Measurements from ENCODE around the gene SAP30L.
A peak's percentile ranks its signal among the peaks of the same experiment; 100 is the strongest.

SAP30L gene

DNA sequence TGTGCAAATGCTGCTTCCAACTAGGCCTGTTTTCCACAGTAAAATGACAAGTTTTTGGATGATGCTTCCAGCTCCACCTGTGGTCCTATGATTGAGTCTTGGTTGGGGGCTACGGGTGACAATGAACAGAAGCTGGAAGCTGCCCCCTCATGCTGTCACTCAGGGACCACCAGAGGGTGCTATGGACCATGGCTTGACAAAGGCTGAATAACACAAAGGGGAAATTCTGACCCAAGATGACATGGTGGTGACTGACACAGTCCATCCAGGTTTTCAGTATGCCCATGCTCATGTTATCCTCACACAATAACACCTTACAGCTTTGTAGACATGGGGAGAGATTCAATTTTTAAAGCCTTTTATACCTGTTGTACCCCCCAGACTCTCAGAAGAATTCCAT lies 23.9 kb upstream of the SAP30L start:
- DNase-seq: peak; percentile 13

DNA sequence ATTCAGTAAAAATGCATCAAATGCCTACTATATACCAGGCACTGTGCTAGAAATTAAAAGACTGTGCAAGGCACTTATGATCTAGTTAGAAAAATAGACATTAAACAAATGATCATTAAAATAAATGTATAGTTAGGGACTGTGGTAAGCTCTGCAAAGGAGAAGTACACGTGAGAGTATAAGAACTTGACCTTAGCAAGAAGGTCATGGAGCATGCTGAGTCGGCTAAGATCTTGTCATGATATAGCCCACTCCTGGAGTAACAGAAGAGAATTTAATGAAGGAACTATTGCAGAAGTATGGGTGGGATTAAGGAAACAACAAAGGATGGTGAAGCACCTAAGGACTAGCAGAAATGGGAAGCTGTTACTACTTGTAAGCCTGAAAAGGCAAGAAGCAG lies 23.5 kb upstream of the SAP30L start:
- DNase-seq: no peak

DNA sequence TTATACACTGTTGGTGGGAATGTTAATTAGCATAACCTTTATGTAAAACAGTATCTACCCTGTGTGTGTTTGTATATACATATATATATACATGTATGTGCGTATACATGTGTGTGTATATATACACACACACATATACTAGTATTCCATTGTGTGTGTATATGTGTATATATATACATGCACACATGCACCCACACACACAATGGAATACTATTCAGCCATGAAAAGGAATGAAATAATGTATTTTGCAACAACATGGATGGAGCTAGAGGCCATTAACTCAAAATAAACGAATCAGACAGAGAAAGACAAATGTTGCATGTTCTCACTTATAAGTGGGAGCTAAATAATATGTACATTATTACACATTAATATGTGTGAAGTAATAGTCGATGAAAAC lies 17.6 kb upstream of the SAP30L start:
- DNase-seq: no peak

DNA sequence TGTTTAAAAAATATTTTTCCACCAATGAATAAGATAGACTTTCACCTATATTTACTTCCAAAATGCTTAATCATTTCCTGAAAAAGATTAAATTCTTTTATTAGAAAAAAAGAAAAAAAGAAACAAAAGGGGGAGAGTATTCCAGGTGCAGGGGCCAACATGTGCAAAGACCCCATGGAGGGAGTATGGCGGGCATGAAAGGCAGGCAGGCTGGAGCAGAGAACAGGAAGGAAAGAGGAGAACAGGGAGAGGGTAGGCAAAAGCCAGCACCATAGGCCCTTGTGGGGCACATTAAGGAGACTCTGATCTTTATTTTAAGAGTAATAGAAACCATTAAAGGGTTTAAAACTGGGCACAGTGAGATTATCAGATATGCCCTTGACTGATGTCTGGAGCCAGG lies 16.5 kb upstream of the SAP30L start:
- no peak for DNase-seq

DNA sequence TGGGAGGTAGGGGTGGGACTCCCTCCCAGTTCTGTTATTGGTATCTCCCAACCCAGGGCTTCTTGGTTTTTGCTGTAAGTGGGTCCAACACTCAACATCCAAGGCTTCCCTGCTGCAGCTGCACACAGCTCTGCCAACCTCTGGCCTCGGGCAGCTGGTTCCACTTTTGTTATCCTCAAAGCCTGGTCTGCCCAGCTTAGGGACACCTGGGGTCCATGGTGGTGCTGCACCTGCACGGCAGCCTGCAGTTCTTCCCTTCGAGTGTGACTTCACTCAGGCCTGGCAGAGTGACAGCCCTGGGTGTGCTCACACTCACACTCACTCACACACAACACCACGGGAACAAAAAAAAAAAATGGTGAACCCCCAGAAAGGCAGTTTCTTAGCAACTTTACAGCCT lies 15.3 kb upstream of the SAP30L start:
- DNase-seq: peak; percentile 44

DNA sequence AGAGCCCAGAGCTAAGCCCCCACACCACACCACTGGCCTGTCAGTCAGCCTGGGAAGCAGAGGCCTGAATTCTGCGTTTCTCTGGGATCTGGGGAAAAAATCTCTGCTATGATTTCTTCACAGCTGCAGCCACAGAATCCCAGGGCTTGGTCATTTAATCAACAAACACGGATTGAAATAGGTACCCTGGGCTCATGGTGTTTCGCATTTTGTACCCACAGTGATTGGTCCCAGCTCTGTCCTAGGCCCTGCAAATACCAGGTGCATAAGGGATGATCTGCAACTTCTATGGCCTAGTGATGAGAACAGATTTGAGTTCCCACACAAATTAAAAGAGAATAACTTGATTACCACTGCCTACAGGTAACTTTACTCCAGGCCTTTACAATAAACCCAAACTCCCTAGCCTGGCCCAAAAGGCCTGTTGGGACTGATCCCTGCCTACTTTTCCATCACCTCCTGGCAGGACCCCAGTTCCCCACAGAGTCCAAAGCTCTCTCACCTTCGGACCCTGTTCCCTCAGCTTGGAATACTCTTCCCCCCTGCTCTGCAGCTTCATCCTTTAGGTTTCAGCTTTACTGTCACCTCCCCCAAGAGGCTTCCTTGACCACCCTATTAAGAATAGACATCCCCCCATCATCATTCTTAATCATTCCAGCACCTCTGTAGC lies 14.7 kb upstream of the SAP30L start:
- no peak for DNase-seq

DNA sequence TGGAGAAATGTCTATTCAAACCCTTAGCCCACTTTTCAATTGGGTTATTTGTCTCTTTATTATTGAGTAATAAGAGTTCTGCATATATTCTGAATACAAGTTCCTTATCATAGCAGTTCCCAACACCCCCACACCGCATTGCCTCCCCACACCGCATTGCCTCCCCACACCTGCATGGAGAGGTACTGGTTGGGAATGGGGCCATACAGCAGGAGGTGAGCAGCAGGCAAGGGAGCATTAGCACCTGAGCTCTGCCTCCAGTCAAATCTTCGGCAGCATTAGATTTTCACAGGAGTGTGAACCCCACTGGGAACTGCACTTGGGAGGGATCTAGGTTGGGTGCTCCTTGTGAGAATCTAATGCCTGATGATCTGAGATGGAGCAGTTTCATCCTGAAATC lies 10.6 kb upstream of the SAP30L start:
- DNase-seq: no peak

DNA sequence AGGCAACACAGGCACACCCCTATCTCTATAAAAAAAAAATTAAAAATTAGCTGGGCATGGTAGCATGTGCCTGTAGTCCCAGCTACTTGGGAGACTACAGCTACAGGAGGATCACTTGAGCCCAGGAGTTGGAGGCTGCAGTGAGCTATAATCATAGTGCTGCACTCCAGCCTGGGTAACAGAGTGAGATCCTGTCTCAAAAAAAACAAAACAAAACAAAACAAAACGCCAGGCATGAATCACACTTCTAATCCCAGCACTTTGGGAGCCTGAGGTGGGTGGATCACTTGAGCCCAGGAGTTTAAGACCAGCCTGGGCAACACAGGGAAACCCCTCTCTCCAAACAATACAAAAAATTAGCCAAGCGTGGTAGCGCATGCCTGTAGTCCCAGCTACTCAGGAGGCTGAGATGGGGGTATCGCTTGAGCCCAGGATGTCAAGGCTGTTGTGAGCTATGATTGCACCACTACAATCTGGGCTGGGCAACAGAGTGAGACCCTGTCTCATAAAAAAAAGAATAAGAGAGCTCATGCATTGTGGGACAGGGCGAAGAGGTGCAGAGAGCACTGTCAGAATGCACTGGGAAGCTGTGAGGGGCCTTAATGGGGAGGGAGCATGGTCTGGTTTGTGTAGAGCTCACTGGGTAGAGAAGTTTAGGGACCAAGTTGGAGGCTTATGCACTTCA lies 8.4 kb upstream of the SAP30L start:
- no peak for DNase-seq

DNA sequence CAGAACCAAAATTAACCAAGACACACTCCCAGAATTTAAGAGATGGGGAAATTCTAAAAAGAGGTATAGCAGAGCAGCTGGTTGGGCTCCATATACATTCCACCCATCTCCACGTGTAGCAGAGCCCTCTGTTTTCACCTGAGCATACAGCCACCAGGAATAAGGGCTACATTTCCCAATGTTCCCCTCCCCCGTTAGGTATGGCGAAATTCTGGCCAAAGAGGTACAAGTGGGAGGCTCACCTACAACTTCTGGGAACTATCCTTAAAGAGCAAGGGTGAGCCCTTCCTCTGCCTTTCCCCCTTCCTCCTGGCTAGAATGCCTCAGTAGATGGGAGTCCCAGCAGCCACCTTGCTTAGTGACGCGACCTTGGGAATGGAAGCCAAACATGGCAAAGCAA lies 5.3 kb upstream of the SAP30L start:
- no peak for DNase-seq

DNA sequence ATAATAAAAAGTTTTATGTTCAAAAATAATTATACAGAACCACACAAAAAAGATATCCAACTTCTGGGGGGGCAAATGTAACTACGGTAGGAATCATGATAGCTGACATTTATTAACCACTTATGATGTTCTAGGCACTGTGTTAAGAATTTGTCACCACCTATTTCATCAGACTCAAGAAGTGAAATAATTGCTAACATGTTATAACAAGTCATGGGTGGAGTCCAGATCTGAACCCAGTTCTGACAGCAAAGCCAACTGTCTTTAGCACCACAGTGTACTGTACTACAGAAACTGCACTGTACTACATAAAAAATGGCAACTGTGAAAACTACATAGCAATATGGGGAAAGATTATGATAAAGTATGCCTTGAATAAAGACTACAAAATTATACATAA lies 3.0 kb upstream of the SAP30L start:
- no peak for DNase-seq

DNA sequence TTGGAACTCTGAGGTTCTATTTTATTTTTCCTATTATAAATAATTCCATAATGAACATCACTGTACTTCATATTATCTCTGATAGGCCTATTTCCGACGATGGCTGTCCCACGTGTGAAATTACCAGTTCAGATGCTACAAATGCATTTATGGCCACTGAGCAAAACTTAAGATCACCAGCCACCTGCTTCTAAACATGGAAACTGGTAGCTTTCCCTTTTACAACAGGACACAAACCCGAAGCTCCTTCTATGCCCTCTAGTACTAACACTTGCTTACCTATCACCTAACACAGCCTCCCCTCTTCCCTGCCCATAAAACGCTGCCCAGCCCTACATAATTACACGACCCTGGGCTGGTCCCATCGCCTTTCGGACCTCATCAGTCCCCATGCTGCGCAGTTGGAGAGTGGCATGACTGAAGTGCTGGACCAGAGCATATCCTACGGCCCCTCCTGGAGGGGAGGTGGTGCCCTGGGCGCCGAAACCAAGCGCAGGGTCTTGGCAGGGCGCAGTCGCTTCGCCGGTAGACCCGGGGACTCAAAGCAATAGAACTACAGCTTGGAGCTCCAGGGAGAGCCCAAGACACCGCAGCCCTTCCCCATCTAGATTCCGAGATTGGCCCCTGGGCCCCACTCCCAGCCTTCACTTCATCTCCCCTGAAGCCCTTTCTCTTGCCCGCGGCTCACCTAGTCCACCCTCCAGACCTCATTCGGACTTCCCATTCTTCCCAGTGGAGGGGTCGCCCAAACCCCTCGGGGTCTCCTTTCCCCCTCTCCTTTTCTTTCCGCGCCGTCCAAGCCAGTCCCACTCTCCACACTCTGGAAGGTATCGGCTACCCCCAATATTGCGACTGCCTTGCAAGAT lies 1.0 kb upstream of the SAP30L start:
- peak; percentile 31 for DNase-seq

DNA sequence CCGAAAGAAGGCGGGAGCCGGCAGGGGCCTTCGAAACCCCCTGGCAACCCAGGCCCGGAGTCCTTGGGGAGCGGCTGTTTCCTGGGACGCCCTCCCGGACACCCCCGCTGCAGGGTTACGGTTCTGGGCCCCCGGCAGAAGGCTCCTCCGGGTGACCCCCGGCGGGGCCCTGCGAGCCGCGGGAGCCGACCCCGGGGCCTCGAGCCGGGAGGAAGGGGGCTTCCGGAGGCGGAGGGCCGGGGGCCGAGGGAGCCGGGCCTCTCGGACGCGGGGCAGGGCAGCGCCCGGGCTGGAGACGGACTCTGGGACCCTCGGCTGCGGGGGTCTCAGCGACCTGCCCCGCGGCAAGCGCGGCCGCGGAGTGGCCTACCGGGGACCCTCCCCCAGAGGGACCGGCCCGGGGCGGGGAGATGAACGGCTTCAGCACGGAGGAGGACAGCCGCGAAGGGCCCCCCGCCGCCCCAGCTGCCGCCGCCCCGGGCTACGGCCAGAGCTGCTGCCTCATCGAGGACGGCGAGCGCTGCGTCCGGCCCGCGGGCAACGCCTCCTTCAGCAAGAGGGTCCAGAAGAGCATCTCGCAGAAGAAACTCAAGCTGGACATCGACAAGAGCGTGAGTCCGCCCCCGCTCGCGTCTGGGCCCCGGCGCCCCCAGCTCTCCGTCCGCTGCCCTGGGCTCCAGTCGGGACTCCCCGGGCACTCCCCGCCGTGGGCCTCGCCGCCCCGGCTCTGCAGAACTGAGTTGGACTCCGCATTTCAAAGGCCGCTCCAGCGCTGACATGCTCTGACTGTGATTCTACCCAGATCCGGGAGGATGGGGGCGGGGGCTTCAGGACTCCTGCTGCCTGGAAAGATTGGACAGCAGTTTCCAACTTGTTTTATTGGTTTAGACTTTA lies 645 bp downstream of the SAP30L start:
- DNase-seq: peak; percentile 32

DNA sequence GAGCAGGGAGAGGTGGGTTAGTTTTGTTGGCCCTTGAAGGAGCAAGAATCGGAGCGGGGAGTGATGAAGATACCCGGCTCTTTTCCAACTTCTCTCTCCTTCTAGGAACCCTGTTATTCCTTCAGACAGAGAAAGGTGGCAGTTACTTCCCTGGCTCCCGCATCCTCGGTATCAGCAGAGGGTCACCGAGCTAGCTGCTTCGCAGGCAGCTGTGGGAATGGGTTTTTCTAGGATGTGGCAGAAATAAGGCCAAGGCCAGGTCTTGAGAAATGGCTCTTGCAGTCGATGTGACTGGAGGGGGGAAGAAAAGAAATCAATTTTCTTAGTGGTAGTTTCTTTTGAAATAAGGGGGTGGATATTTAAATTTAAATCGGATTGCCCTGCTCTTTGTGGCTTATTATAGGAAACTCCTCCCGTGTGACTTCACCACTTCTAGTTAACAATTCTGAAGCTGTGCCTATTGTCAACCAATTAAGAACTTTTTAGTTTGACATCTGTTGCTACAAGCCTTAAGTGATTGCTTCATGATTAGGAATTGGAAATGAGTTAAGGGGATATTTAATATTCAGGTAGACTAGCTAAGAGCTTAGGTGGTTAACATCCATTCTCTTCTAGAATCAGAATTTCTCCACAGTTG lies 1.4 kb downstream of the SAP30L start:
- DNase-seq: no peak

DNA sequence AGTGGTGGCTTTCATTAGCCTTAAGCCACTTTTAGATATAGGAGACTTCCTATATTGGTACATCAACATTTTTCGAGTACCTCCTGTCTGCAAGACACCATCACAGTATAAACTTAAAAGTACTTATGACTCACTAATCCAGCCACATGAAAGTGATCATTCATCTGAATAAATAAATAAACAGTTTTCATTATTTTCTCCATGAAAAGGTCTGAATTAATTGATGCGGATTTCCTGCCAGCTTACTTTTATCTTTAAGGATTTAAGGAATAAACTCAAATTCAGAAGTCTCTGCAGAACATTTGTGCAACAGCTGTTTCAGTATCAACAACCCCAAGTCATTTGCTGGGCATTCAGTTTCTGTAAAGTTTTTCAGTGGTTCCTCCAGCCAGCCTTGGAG lies 4.0 kb downstream of the SAP30L start:
- DNase-seq: no peak

DNA sequence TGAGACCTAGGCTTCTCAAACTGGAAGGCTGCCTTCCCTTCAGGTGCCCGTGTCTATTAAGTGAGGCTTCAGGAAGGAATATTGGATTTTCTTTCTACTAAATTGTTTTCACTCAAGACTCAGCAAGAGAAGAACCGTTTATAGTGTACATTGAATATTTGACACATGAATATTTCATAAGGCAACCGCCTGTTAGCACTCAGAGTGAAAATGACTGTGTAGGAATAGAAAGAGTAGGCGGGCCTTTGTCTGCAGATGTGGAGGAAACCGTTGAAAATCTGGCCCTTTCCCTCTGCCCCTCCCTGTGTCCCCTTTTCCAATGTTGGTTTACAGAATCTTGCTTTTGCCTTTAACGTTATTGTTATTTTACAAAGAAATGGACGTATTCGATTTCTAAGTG lies 6.2 kb downstream of the SAP30L start:
- DNase-seq: no peak

DNA sequence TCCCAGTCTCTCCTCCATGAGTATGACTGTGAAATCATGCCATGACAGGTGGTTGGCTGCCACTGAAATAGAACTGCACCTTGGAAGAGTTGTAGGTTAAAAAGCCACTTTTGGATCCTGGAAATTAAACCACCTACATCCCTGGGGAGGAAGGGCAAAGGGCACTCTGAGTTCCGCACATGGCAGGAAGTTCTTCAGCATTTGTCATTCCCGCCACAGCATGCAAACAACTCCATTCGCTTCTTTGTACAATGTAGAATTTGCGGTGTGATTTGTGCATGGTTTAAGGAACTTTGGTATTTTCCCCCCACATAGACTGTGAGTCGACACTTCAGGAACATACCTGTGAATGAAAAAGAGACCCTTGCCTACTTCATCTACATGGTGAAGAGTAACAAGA lies 9.8 kb downstream of the SAP30L start:
- DNase-seq: no peak

DNA sequence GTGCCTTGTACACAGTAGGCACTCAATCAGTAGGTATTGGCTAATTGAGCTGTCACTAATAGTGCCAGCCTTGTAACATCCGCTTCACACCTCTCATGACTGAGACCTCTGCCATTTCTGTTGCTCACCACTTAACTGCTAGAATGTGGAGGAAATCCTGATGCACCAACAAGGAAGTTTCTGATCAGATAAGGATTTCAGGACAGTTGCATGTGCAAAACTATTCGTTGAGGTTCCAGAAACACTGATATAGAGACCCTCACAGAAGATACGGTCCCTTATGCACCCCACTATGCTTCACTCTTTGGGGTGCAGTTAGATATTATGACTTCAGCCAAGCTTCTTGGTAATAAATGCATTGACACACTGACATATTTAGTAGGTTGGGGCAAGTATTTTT lies 10.7 kb downstream of the SAP30L start:
- DNase-seq: no peak

DNA sequence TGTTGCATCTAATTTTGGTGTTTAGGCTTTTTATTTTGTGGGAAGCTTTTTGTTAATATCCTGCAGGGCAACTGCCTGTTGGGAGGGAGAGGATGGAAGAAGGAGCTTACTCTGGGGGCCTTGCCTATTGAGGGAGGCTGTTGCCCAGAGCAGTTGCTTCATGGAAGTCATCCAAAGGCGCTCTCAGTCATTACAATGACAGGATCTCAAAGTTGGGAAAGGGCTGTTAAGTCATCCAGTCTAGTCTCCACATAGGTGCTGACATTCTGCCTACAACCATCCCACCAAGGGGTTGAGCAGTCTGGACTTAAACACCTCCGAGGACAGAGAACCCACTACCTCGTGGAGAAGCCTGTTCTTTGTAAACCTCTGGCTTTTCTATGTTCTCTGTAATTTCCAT lies 13.2 kb downstream of the SAP30L start:
- no peak for DNase-seq

DNA sequence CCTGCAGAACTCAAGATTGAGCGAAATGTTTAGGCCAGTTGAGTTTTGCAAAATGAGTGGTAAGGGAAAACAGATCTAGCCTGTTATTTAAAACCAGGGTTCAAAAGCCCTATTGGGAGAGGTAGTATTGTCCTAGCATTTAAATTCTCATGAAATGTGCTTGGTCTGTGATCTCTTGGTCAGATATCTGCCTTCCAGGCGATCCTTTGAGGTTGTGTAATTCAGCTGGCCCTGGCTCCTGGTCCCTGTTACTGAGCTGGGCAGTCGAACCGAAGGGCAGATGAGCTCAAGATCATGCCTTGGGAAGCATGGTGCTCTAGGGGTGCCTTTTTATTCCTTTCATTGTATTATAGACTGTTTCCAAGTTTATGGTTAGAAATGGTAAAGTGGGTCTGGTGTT lies 14.4 kb downstream of the SAP30L start:
- DNase-seq: no peak

DNA sequence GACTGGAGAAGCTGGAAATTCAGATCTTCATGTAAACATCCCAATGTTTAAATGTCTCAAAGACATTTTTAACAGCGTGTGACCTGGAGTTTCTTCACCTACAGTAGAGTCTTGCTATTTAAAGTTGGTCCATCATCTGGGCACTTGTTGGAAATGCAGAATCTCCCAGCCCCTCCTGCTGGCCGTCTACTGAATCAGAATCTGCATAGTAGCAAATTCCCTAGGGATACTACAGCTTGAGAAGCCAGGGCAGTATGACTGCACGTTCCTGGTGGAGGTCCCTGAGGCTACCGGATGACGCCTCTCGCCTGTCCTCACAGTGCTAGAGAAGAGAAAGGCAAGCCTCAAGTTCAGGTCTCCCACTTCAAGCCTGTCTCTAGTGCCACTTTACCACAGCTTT lies 15.7 kb downstream of the SAP30L start:
- DNase-seq: no peak

DNA sequence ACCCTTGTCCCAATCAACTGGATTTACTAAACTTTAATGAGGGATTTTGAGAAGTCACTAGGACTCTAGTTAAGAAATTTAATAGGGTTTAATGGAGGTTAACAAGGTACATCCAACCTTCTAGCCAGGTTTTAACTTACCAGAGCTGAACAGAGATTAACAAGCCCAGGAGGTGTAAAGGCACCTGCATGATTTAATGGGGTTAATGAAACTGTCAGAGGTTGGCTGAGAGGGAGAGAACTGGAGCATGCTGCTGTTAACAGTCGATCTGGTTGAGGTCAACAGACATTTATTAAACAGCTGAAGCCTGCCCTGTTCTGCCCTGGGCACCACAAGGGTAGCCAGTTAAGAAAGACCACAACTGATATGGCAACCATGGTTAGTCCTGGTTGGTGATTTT lies 18.6 kb downstream of the SAP30L start:
- DNase-seq: no peak

DNA sequence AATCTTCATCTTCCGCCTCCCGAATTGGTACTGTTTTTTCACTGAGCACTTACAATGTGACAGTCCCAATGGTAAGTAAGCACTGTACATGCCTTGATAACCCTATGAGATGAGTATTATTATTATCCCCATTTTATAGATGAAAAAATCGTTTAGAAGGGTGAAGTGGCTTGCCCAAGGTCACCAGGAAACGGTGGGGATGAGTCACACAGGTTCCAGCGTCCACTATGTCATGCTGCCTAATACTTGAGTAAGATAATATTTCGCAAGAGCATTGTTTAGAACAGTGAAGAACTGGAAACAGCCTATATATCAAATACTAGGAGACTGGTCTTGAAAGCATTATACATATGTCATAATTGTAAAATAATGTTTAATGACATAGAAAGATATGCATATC lies 19.4 kb downstream of the SAP30L start:
- no peak for DNase-seq

DNA sequence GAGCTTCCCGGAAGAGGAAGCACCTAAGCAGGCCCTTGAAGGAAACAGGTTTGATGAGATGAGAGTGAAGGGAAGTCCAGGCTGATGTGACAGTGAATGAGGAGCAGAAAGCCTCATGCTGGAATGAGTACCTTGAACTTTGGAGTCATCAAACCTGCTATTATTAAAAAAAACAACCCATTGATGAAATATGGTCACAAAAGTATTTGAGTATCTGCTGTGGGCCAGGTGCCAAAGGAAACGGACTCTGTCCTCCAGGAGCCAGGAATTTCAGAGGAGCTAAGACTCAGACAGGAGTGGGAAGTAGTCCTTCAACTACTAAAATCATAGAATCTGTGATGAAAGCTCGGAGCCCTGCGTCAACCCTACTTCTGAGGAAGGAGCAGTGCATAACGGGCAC lies 20.4 kb downstream of the SAP30L start:
- no peak for DNase-seq

All from NCI-H146 (cell line).